ELF-1 (cell line): ENCODE data around the gene SLCO3A1.
A peak's percentile ranks its signal among the peaks of the same experiment; 100 is the strongest.

ENCODE experiments used
- DNase-seq: peaks from one replicate; pipeline ENCODE4 v3.0.0-alpha.2; 2016; ENCODE audit warnings: low read depth, low spot score

SLCO3A1 gene

GRCh38 chr15:91853511-91853947 lies at the start of gene SLCO3A1:
TSS of gene SLCO3A1 (plus strand) at chr15:91853708.
- DNase-seq = peak; percentile 21

GRCh38 chr15:91807122-91807521 lies 46.4 kb upstream of the SLCO3A1 start:
- DNase-seq = no peak

GRCh38 chr15:91813924-91814323 lies 39.6 kb upstream of the SLCO3A1 start:
- DNase-seq = no peak

GRCh38 chr15:91816942-91817341 lies 36.6 kb upstream of the SLCO3A1 start:
- no peak for DNase-seq

GRCh38 chr15:91821458-91821857 lies 32.0 kb upstream of the SLCO3A1 start:
- no peak for DNase-seq

- no peak for DNase-seq
These were observed 29.3 kb upstream of the SLCO3A1 start for GRCh38 chr15:91824256-91824655.

GRCh38 chr15:91826443-91826842 lies 27.1 kb upstream of the SLCO3A1 start:
- no peak for DNase-seq

GRCh38 chr15:91833056-91833455 lies 20.5 kb upstream of the SLCO3A1 start:
- no peak for DNase-seq

- DNase-seq = no peak
These were observed 13.6 kb upstream of the SLCO3A1 start for GRCh38 chr15:91839867-91840266.

- no peak for DNase-seq
These were observed 11.6 kb upstream of the SLCO3A1 start for GRCh38 chr15:91841861-91842260.

- DNase-seq = no peak
These were observed 9.2 kb upstream of the SLCO3A1 start for GRCh38 chr15:91844341-91844740.

- DNase-seq = no peak
These were observed 8.6 kb upstream of the SLCO3A1 start for GRCh38 chr15:91844928-91845327.

- no peak for DNase-seq
These were observed 7.8 kb upstream of the SLCO3A1 start for GRCh38 chr15:91845720-91846119.

GRCh38 chr15:91849180-91849579 lies 4.3 kb upstream of the SLCO3A1 start:
- DNase-seq = no peak

- no peak for DNase-seq
These were observed 3.8 kb upstream of the SLCO3A1 start for GRCh38 chr15:91849749-91850161.

- peak; percentile 73 for DNase-seq
These were observed 582 bp upstream of the SLCO3A1 start for GRCh38 chr15:91852741-91853510.

- DNase-seq = peak; percentile 39
These were observed 585 bp downstream of the SLCO3A1 start for GRCh38 chr15:91853948-91854638.

- DNase-seq = no peak
These were observed 1.1 kb downstream of the SLCO3A1 start for GRCh38 chr15:91854639-91854990.

GRCh38 chr15:91855241-91855640 lies 1.7 kb downstream of the SLCO3A1 start:
- DNase-seq = no peak

GRCh38 chr15:91855684-91856489 lies 2.4 kb downstream of the SLCO3A1 start:
- DNase-seq = peak; percentile 75

- DNase-seq = no peak
These were observed 3.7 kb downstream of the SLCO3A1 start for GRCh38 chr15:91857224-91857585.

GRCh38 chr15:91857772-91858171 lies 4.3 kb downstream of the SLCO3A1 start:
- no peak for DNase-seq
